ENCODE measurements around the gene ZG16. TPM values are rescaled to one million over a fixed set of nuclear protein-coding genes. Genes with fewer than 3 reads are reported as not detected.
"Not testable (repeated sequence)": the region's sequence is repeated elsewhere in the genome, so short reads cannot be mapped to it uniquely, and the experiment has no call there.

ZG16 gene
- total and polyA plus RNA-seq, 8 donors, result 0.06 to 0.10 (median 0.07) TPM; not detected in 3

GRCh38 chr16:29765167-29766032, 12.7 kb upstream of the ZG16 start:
- H3K27ac ChIP-seq, result no peak overlapping the region
- H3K27me3 ChIP-seq, result no peaks in the 10 kb centered on the region
- H3K9me3 ChIP-seq, result no peaks in the 10 kb centered on the region
- peak in 2 of 4 donors; percentile 50 to 87 for DNase-seq
- no peak for TF ChIP-seq CTCF (IDR thresholded peaks at IDR 0.05)
- peaks cover 0 to 3% of the 10 kb centered on the region in 2 donors for H3K4me1 ChIP-seq
- intact Hi-C loops (cut with DNase I), result no loop called here
- peak; percentile 88 for ATAC-seq
- no peak overlapping the region for H3K4me3 ChIP-seq
- H3K36me3 ChIP-seq, result no peaks in the 10 kb centered on the region

- Histone ChIP-seq H3K27me3 (no peaks in the 10 kb centered on the region), H3K9me3 (no peaks in the 10 kb centered on the region), H3K4me1 (peaks cover 3 to 9% of the 10 kb centered on the region in 2 donors), H3K4me3 (no peak overlapping the region), H3K36me3 (no peaks in the 10 kb centered on the region), H3K27ac (no peak overlapping the region)
- ATAC-seq, result no peak
- no peak for DNase-seq
- no peak for TF ChIP-seq CTCF (IDR thresholded peaks at IDR 0.05)
- intact Hi-C loops (cut with DNase I), result no loop called here
Measured at GRCh38 chr16:29766571-29766970, 11.5 kb upstream of the ZG16 start.

- Histone ChIP-seq H3K4me1 (peaks cover 3 to 9% of the 10 kb centered on the region in 2 donors), H3K9me3 (no peaks in the 10 kb centered on the region), H3K27ac (no peak overlapping the region), H3K4me3 (no peak overlapping the region), H3K36me3 (no peaks in the 10 kb centered on the region), H3K27me3 (no peaks in the 10 kb centered on the region)
- no peak for TF ChIP-seq CTCF (IDR thresholded peaks at IDR 0.05)
- no peak for ATAC-seq
- intact Hi-C loops (cut with DNase I), result no loop called here
- no peak for DNase-seq
Measured at GRCh38 chr16:29767062-29767461, 11.0 kb upstream of the ZG16 start.

- Histone ChIP-seq H3K36me3 (no peaks in the 10 kb centered on the region), H3K27me3 (no peaks in the 10 kb centered on the region), H3K4me3 (no peak overlapping the region), H3K4me1 (peaks cover 3 to 16% of the 10 kb centered on the region in 2 donors), H3K9me3 (no peaks in the 10 kb centered on the region), H3K27ac (no peak overlapping the region)
- no peak for ATAC-seq
- intact Hi-C loops (cut with DNase I), result no loop called here
- no peak for TF ChIP-seq CTCF (IDR thresholded peaks at IDR 0.05)
- no peak for DNase-seq
Measured at GRCh38 chr16:29769507-29769906, 8.5 kb upstream of the ZG16 start.

- TF ChIP-seq CTCF (IDR thresholded peaks at IDR 0.05), result no peak
- no peak overlapping the region for H3K27ac ChIP-seq
- H3K9me3 ChIP-seq, result no peaks in the 10 kb centered on the region
- H3K36me3 ChIP-seq, result no peaks in the 10 kb centered on the region
- no peak for ATAC-seq
- H3K27me3 ChIP-seq, result no peaks in the 10 kb centered on the region
- H3K4me3 ChIP-seq, result no peak overlapping the region
- no peak for DNase-seq
- intact Hi-C loops (cut with DNase I), result no loop called here
- peaks cover 2 to 16% of the 10 kb centered on the region in 2 donors for H3K4me1 ChIP-seq
Measured at GRCh38 chr16:29770250-29770929, 7.7 kb upstream of the ZG16 start.

GRCh38 chr16:29772330-29772729, 5.7 kb upstream of the ZG16 start:
- H3K4me3 ChIP-seq; H3K27ac ChIP-seq; H3K36me3 ChIP-seq; H3K27me3 ChIP-seq; H3K9me3 ChIP-seq; DNase-seq; intact Hi-C loops (cut with DNase I): not testable (repeated sequence)
- H3K4me1 ChIP-seq, result peaks cover 0 to 16% of the 10 kb centered on the region in 2 donors
- peak; percentile 50 for ATAC-seq
